A549 (cell line): ENCODE data around the gene SAP30. TPM values are rescaled to one million over a fixed set of nuclear protein-coding genes. Genes with fewer than 3 reads are reported as not detected.

Experiments used
- ATAC-seq, 2 experiments: fragments of 200-7000 bp in 1 of 2; fragments of >200 bp in 1 of 2; cut with Nextera tagmentation in 1 of 2; cut with Tn5 transposase in 1 of 2; 3 replicates each; pipeline versions ENCODE4 v1.8.0 to v1.9.1; 2018 to 2020; ENCODE audit warnings: mild to moderate bottlenecking in 1 of 2, moderate library complexity in 1 of 2
- CTCF ChIA-PET: fragments of 300-600 bp; sonication (Branson Sonifier 250); formaldehyde crosslinking; extraction: SDS; loops from one replicate; lab custom pipeline; 2021; ENCODE audit warnings: antibody characterized with exemption, inconsistent platforms; lab: Yijun Ruan, JAX
- POLR2A ChIA-PET: fragments of 350-600 bp; formaldehyde crosslinking; extraction: SDS; loops from one replicate; lab custom pipeline; 2021; ENCODE audit warnings: antibody characterized with exemption, inconsistent platforms; lab: Yijun Ruan, JAX
- DNase-seq, 2 experiments: peaks; one replicate each; pipeline versions ENCODE4 v3.0.0 to v3.0.0-alpha.2; 2011 to 2016; ENCODE audit warnings: low read depth in 1 of 2, low spot score in 1 of 2
- FAIRE-seq: peaks from 2 replicates; lab custom pipeline; 2011; peaks lifted over from hg19 to GRCh38; lab: Jason Lieb, UNC
- H3K27ac ChIP-seq, 2 experiments: fragments of >200 bp; sonication (Bioruptor Twin); formaldehyde crosslinking; 3 replicates each; pipeline ENCODE4 v1.5.1; 2016 to 2017
- H3K4me1 ChIP-seq: fragments of >200 bp; sonication (Bioruptor Twin); formaldehyde crosslinking; 3 replicates; pipeline ENCODE4 v1.6.1; 2016
- H3K4me2 ChIP-seq: fragments of >200 bp; sonication (Bioruptor Twin); formaldehyde crosslinking; 3 replicates; pipeline ENCODE4 v1.6.1; 2016
- H3K4me3 ChIP-seq: fragments of >200 bp; sonication (Bioruptor Twin); formaldehyde crosslinking; 3 replicates; pipeline ENCODE4 v1.5.1; 2016
- H3K9me3 ChIP-seq: fragments of >200 bp; sonication (Bioruptor Twin); formaldehyde crosslinking; 3 replicates; pipeline ENCODE4 v1.6.1; 2016
- CBX2 ChIP-seq: fragments of 200-600 bp; sonication (generic); IDR thresholded peaks from 2 replicates; pipeline ENCODE4 v1.6.1; 2016; ENCODE audit warnings: low read depth, mild to moderate bottlenecking, borderline replicate concordance
- CHD2 ChIP-seq: fragments of 150-350 bp; IDR thresholded peaks from 2 replicates; pipeline ENCODE4 v1.6.1; 2014; ENCODE audit warnings: low read length; ENCODE audit not compliant: partially characterized antibody
- EHF ChIP-seq: fragments of 250-450 bp; sonication (Bioruptor Pico); IDR thresholded peaks from 2 replicates; pipeline ENCODE4 v1.5.0; 2020; ENCODE audit warnings: mild to moderate bottlenecking
- EP300 ChIP-seq, 2 experiments: fragments of >200 bp; sonication (Bioruptor Twin); formaldehyde crosslinking; IDR thresholded peaks; 2 replicates in 1 of 2; 3 replicates in 1 of 2; pipeline ENCODE4 v1.6.1; 2016 to 2017
- ESRRA ChIP-seq: fragments of 150-350 bp; IDR thresholded peaks from 2 replicates; pipeline ENCODE4 v1.6.1; 2014; ENCODE audit warnings: mild to moderate bottlenecking, low read length, borderline replicate concordance
- FOSB ChIP-seq: fragments of 250-450 bp; sonication (Bioruptor Pico); IDR thresholded peaks from 2 replicates; pipeline ENCODE4 v1.5.0; 2020; ENCODE audit warnings: mild to moderate bottlenecking, moderate library complexity
- FOSL2 ChIP-seq, 2 experiments: fragments of 450-650 bp in 1 of 2; fragments of >200 bp in 1 of 2; sonication (Bioruptor Twin) in 1 of 2; formaldehyde crosslinking; IDR thresholded peaks; 2 replicates each; pipeline versions ENCODE4 v1.5.0 to v1.6.1; 2016 to 2020; ENCODE audit warnings: mild to moderate bottlenecking in 1 of 2, moderate library complexity in 1 of 2
- GATA3 ChIP-seq: IDR thresholded peaks from 2 replicates; pipeline ENCODE4 v1.6.1; 2012; ENCODE audit warnings: borderline replicate concordance
- HES2 ChIP-seq: fragments of >200 bp; sonication (Bioruptor Twin); formaldehyde crosslinking; IDR thresholded peaks from 2 replicates; pipeline ENCODE4 v1.6.1; 2016
- HEYL ChIP-seq: fragments of 250-450 bp; sonication (Bioruptor Pico); IDR thresholded peaks from 2 replicates; pipeline ENCODE4 v1.8.0; 2021; ENCODE audit warnings: mild to moderate bottlenecking, moderate library complexity
- HMGXB4 ChIP-seq: fragments of 250-450 bp; sonication (Bioruptor Pico); IDR thresholded peaks from 2 replicates; pipeline ENCODE4 v1.5.0; 2021; ENCODE audit warnings: mild to moderate bottlenecking, moderate library complexity, borderline replicate concordance
- JUN ChIP-seq, 2 experiments: fragments of >200 bp; sonication (Bioruptor Twin); formaldehyde crosslinking; IDR thresholded peaks; 2 replicates in 1 of 2; 3 replicates in 1 of 2; pipeline ENCODE4 v1.6.1; 2016 to 2017
- JUNB ChIP-seq: fragments of >200 bp; sonication (Bioruptor Twin); formaldehyde crosslinking; IDR thresholded peaks from 2 replicates; pipeline ENCODE4 v1.6.1; 2016
- MAFK ChIP-seq: fragments of 450-650 bp; IDR thresholded peaks from 2 replicates; pipeline ENCODE4 v1.6.1; 2014; ENCODE audit not compliant: partially characterized antibody
- NFE2L2 ChIP-seq: fragments of 150-350 bp; conservative IDR thresholded peaks from 2 replicates; pipeline ENCODE4 v1.6.1; 2014; ENCODE audit warnings: low read length
- NR3C1 ChIP-seq: fragments of >200 bp; sonication (Bioruptor Twin); formaldehyde crosslinking; IDR thresholded peaks from 3 replicates; pipeline ENCODE4 v1.6.1; 2017
- REST ChIP-seq: fragments of 200-600 bp; sonication (generic); IDR thresholded peaks from 2 replicates; pipeline ENCODE4 v1.6.1; 2016; ENCODE audit warnings: antibody characterized with exemption, mild to moderate bottlenecking, moderate library complexity
- RNF2 ChIP-seq: fragments of 200-600 bp; sonication (generic); IDR thresholded peaks from 2 replicates; pipeline ENCODE4 v1.6.1; 2016; ENCODE audit warnings: low read depth, mild to moderate bottlenecking, antibody characterized with exemption, moderate library complexity, borderline replicate concordance
- TP53 ChIP-seq: fragments of 250-450 bp; sonication (Bioruptor Pico); IDR thresholded peaks from 2 replicates; pipeline ENCODE4 v1.5.0; 2021; ENCODE audit warnings: mild to moderate bottlenecking, moderate library complexity
- ZC3H11A ChIP-seq: fragments of 450-650 bp; IDR thresholded peaks from 2 replicates; pipeline ENCODE4 v1.6.1; 2014; ENCODE audit warnings: antibody characterized with exemption, mild to moderate bottlenecking
- ZFP36 ChIP-seq: fragments of 450-650 bp; IDR thresholded peaks from 2 replicates; pipeline ENCODE4 v1.6.1; 2014; ENCODE audit warnings: borderline replicate concordance; ENCODE audit not compliant: partially characterized antibody
- ZNF302 ChIP-seq: fragments of 250-450 bp; sonication (Bioruptor Pico); IDR thresholded peaks from 2 replicates; pipeline ENCODE4 v1.9.0; 2021; ENCODE audit warnings: inconsistent platforms, mild to moderate bottlenecking, moderate library complexity
- ZSCAN20 ChIP-seq: fragments of 250-450 bp; sonication (Bioruptor Pico); IDR thresholded peaks from 2 replicates; pipeline ENCODE4 v1.8.0; 2022; ENCODE audit warnings: mild to moderate bottlenecking, moderate library complexity
- WGBS: methylation state at CpG from one replicate; pipeline ENCODE4 v1.1.6; 2017; ENCODE audit errors: missing lambda C conversion rate; 5-methylcytosine and 5-hydroxymethylcytosine counted together
- polyA plus RNA-seq, 4 experiments: library from polyadenylated mRNA; depleted of rRNA in 3 of 4; stranded (reverse); fragments of >200 nt; fragmentation: RNase III in 1 of 4; extraction: RNeasy Plus Mini Kit Qiagen cat#74134 plus additional on column Dnase treatment in 1 of 4; gene quantifications; 2 replicates in 3 of 4; 3 replicates in 1 of 4; pipeline ENCODE4 v1.2.3, GENCODE V29; 2011 to 2017

Gene SAP30
- polyA plus RNA-seq, 2 of the 4 experiments (the other 2 are of a cell fraction) = 18.4 to 19.6 TPM

GRCh38 chr4:173370477-173371291 is at the start of gene SAP30 (continued):
- TF ChIP-seq REST (peak; percentile 50; the same call in 1 of the 2 replicates), JUNB (no peak), JUN (IDR thresholded peaks at IDR 0.05) (no peak; a peak in 1 of 5 replicates), FOSL2 (IDR thresholded peaks at IDR 0.05) (no peak), FOSL2 (CRISPR knock-in tag; IDR thresholded peaks at IDR 0.05) (no peak), ZNF302 (CRISPR knock-in tag) (no peak), ESRRA (no peak), ZFP36 (no peak), ZC3H11A (no peak), CBX2 (no peak), HES2 (no peak), GATA3 (no peak), HEYL (CRISPR knock-in tag) (no peak)
- TF ChIP-seq, all 56 proteins: peak for 6

- CTCF ChIA-PET = no interaction called here
- FAIRE-seq (no peak), DNase-seq (no peak)
- no peak overlapping the region for H3K4me2 ChIP-seq
- H3K27ac ChIP-seq = no peak overlapping the region
- TF ChIP-seq ZSCAN20 (CRISPR knock-in tag) (no peak), NR3C1 (no peak), MAFK (peak; percentile 42), EP300 (IDR thresholded peaks at IDR 0.05) (no peak), CBX2 (no peak)
- TF ChIP-seq, all 56 proteins: peak for 1
- no peaks in the 10 kb centered on the region for H3K4me1 ChIP-seq
- H3K9me3 ChIP-seq = no peaks in the 10 kb centered on the region
- ATAC-seq = no peak
- WGBS = 94% methylated on average over 5 of the region's 5 CpGs
- POLR2A ChIA-PET = interaction anchor here (1.6 kb wide), 1 partner anchor 9 kb away, joined by 5 read pairs; the partner anchor contains the start of gene HMGB2
- H3K4me3 ChIP-seq = no peak overlapping the region
Measured at GRCh38 chr4:173325007-173325736, 45.6 kb upstream of the SAP30 start.

- ATAC-seq (peak in 1 of 2 experiments; percentile 25; a peak in 2 of 6 replicates), FAIRE-seq (no peak), DNase-seq (no peak)
- CTCF ChIA-PET = no interaction called here
- peaks cover 8% of the 10 kb centered on the region; the same call in 2 of the 3 replicates for H3K4me1 ChIP-seq
- no peak overlapping the region for H3K4me3 ChIP-seq
- no peak overlapping the region for H3K27ac ChIP-seq
- H3K4me2 ChIP-seq = no peak overlapping the region
- no peaks in the 10 kb centered on the region for H3K9me3 ChIP-seq
- 93% methylated on average over 5 of the region's 5 CpGs for WGBS
- POLR2A ChIA-PET = no interaction called here
- TF ChIP-seq FOSB (CRISPR knock-in tag) (no peak), ESRRA (no peak), NFE2L2 (no peak), RNF2 (no peak), EHF (CRISPR knock-in tag) (no peak), TP53 (CRISPR knock-in tag) (no peak), ZSCAN20 (CRISPR knock-in tag) (no peak), MAFK (no peak), CHD2 (no peak), HMGXB4 (CRISPR knock-in tag) (no peak)
Measured at GRCh38 chr4:173328236-173328901, 42.4 kb upstream of the SAP30 start.
